ENCODE results near the gene IL15RA.

- no peak for TF ChIP-seq EZH2 (IDR thresholded peaks at IDR 0.05)
- TF ChIP-seq CTCF (IDR thresholded peaks at IDR 0.05): no peak
Observed at GRCh38 chr10:6019796-6020195, 42.5 kb upstream of the IL15RA start.

All from neural progenitor cell (in vitro differentiated cells).